ENCODE data around the gene ZNF566.
A peak's percentile ranks its signal among the peaks of the same experiment; 100 is the strongest.

Gene ZNF566

DNA sequence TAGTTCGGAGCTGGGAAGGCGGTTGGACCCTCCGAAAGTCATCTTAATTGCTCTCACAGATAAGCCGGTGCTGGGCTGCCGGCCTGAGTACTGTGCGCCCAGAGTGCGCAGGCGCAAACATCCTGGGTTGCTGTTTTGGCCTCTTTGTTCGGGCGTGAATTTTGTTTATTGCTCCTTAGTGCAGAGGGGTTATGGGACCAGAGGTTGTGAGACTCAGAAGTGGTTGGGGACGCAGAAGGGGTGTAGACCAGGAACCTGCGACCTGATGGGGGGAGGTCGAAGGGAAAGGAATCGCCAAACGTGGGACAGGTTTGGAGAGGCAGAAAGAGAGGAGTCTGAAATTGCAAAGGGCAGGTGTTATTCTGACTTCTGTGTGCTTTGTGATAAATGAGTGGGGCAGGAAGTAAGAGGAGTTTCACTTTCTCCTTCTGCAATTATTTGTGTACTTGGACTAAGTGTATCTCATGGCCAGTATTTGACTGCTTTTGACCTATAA is 607 bp upstream of the ZNF566 start:
- DNase-seq (ENCODE audit: low read depth), result peak; percentile 96
- TF ChIP-seq, protein P1, sequence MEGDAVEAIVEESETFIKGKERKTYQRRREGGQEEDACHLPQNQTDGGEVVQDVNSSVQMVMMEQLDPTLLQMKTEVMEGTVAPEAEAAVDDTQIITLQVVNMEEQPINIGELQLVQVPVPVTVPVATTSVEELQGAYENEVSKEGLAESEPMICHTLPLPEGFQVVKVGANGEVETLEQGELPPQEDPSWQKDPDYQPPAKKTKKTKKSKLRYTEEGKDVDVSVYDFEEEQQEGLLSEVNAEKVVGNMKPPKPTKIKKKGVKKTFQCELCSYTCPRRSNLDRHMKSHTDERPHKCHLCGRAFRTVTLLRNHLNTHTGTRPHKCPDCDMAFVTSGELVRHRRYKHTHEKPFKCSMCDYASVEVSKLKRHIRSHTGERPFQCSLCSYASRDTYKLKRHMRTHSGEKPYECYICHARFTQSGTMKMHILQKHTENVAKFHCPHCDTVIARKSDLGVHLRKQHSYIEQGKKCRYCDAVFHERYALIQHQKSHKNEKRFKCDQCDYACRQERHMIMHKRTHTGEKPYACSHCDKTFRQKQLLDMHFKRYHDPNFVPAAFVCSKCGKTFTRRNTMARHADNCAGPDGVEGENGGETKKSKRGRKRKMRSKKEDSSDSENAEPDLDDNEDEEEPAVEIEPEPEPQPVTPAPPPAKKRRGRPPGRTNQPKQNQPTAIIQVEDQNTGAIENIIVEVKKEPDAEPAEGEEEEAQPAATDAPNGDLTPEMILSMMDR (IDR thresholded peaks at IDR 0.05; ENCODE audit: low read length, missing control alignments), result no peak
- peak overlapping the region; percentile 93 for H3K4me3 ChIP-seq (replicated peaks; ENCODE audit: low read depth, low read length)

DNA sequence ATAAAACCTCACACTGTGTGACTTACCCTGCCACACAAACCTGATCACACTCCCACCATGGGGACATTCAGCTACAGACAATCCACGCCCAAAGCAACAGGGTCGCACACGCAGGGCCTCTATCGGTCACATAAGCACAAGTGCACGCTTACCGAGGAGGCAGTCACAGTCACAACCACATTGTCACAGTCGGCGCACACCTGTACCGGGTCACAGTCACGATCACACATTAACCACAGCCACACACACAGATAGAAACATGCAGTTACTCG is 579 bp downstream of the ZNF566 start:
- TF ChIP-seq, protein P1 (IDR thresholded peaks at IDR 0.05; ENCODE audit: low read length, missing control alignments), result no peak
- DNase-seq (ENCODE audit: low read depth), result no peak
- H3K4me3 ChIP-seq (replicated peaks; ENCODE audit: low read depth, low read length), result peak overlapping the region; percentile 93

DNA sequence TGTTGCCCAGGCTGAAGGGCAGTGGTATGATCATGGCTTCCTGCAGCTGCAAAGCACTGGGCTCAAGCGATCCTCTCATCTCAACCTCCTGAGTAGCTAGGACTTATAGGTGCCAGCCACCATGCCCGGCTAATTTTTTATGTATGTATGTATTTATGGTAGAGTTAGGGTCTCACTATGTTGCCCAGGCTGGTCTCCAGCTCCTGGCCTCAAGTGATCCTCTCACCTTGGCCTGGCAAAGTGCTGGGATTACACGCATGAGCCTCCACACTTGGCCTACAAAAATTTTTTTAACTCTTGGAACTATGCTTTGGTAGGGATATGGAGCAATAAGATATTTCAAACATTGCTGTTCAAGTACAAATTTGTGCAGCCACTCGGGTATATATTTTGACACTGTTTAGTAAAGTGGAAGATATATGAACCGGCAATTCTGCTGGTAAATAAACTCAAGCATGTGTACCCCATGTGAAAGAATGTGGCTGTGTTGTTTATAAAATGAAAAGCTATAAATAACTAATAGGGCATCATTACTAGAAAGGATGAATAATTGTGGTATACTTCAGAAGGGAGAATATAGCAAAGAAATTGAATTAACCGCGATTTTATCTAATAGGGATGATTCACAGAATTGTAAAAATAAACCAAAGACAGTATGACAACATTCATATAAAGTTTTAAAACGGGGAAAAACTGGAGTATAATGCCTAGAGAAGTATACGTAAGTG is 1.1 kb downstream of the ZNF566 start:
- DNase-seq (ENCODE audit: low read depth), result no peak

DNA sequence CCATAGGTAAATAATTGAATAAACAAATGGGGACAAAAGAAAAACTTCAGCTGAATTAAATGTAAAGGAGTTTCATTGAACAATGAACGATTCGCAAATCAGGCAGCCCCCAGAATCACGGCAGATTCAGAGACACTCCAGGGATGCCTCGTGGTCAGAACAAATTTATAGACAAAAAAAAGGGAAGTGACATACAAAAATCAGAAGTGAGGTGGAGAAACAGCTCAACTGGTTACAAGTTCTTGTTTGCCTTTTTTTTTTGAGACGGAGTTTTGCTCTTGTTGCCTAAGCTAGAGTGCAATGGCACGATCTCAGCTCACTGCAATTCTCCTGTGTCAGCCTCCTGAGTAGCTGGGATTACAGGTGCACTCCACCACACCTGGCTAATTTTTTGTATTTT is 5.7 kb downstream of the ZNF566 start:
- H3K4me3 ChIP-seq (replicated peaks; ENCODE audit: low read depth, low read length), result no peak overlapping the region
- TF ChIP-seq, protein P1 (IDR thresholded peaks at IDR 0.05; ENCODE audit: low read length, missing control alignments), result no peak
- no peak for DNase-seq (ENCODE audit: low read depth)

More for the DNA sequence above, 1.1 kb downstream of the ZNF566 start:
- H3K4me3 ChIP-seq (replicated peaks; ENCODE audit: low read depth, low read length), result peak overlapping the region; percentile 93
- TF ChIP-seq, protein P1 (IDR thresholded peaks at IDR 0.05; ENCODE audit: low read length, missing control alignments), result no peak

DNA sequence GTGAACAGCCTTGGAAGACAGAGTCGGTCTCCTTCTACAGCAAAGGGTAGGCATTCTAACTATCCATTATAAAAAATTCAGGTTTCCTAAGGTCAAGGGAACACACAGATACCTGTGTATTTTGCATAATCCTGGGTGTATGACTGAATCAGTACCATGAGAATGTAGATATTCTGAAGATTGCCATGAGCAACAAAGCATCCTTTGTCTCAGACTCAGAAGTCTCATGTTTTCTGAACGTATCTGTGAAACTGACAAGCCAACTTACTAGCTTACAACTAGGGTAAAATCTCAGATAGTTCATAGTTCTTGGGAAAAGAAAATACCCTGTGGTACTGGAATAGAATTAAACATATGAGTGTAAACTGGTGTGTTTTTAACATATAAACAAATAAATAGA is 6.5 kb downstream of the ZNF566 start:
- TF ChIP-seq, protein P1 (IDR thresholded peaks at IDR 0.05; ENCODE audit: low read length, missing control alignments), result no peak
- DNase-seq (ENCODE audit: low read depth), result no peak
- no peak overlapping the region for H3K4me3 ChIP-seq (replicated peaks; ENCODE audit: low read depth, low read length)

DNA sequence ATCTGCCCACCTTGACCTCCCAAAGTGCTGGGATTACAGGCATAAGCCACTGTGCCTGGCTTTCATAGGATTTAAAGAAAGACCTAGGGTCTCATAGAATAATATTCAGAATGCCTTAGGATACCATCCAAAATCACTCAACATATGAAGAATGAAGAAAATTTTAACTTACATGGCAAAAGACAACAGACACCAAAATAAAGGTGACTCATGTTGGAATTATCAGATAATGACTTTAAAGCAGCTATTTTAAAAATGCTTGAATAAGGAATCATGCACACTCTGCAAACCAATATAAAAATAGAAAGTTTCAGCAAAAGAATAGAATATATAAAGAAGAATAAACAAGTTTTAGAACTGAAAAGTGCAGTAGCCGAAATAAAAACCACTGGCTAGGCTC is 29.3 kb downstream of the ZNF566 start:
- H3K4me3 ChIP-seq (replicated peaks; ENCODE audit: low read depth, low read length), result no peak overlapping the region
- TF ChIP-seq, protein P1 (IDR thresholded peaks at IDR 0.05; ENCODE audit: low read length, missing control alignments), result no peak
- peak; percentile 8 for DNase-seq (ENCODE audit: low read depth)

DNA sequence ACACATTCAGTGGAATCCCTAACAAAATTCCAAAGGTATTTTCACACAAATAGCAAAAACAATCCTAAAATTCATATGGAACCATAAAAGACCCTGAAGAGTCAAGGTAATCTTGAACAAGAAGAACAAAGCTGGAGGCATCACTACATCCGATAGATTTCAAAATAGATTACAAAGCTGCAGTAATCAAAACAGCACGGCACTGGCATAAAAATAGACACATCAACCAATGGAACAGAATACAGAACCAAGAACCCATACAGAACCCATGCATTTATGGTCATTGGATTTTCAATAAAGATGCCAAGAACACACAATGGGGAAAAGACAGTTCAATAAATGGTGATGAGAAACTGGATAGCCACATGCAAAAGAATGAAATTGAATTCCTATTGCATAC is 32.5 kb downstream of the ZNF566 start:
- no peak for DNase-seq (ENCODE audit: low read depth)
- TF ChIP-seq, protein P1 (IDR thresholded peaks at IDR 0.05; ENCODE audit: low read length, missing control alignments), result no peak
- no peak overlapping the region for H3K4me3 ChIP-seq (replicated peaks; ENCODE audit: low read depth, low read length)

Measured in fibroblast of pulmonary artery (primary cell).